Osteoblast (primary cell): Measurements from ENCODE around the gene CCDC7. TPM values are rescaled to one million over a fixed set of nuclear protein-coding genes. Genes with fewer than 3 reads are reported as not detected.

Experiments
- DNase-seq: peaks from one replicate; pipeline ENCODE4 v3.0.0; 2011; ENCODE audit warnings: low spot score, mixed read lengths; ENCODE audit not compliant: insufficient read length; ENCODE audit errors: missing footprints
- H2AFZ ChIP-seq: 2 replicates; pipeline ENCODE4 v1.6.0; 2011; ENCODE audit warnings: mild to moderate bottlenecking, low read length
- H3K27ac ChIP-seq: 2 replicates; pipeline ENCODE4 v1.5.1; 2011; ENCODE audit warnings: mild to moderate bottlenecking, low read depth, low read length, moderate library complexity
- H3K27me3 ChIP-seq: 2 replicates; pipeline ENCODE4 v1.6.0; 2012; ENCODE audit warnings: mild to moderate bottlenecking, control low read depth, inconsistent platforms, low read length, moderate library complexity; ENCODE audit not compliant: insufficient read depth
- H3K36me3 ChIP-seq: 2 replicates; pipeline ENCODE4 v1.5.1; 2011; ENCODE audit warnings: mild to moderate bottlenecking, low read length, control low read depth, moderate library complexity; ENCODE audit not compliant: insufficient read depth
- H3K4me1 ChIP-seq: 2 replicates; pipeline ENCODE4 v1.5.1; 2011; ENCODE audit warnings: mild to moderate bottlenecking, low read length, control low read depth, moderate library complexity; ENCODE audit not compliant: insufficient read depth
- H3K4me2 ChIP-seq: 2 replicates; pipeline ENCODE4 v1.6.0; 2011; ENCODE audit warnings: mild to moderate bottlenecking, low read length; ENCODE audit not compliant: insufficient read depth
- H3K4me3 ChIP-seq: fragments of 200-600 bp; sonication (generic); 3 replicates; pipeline ENCODE4 v1.5.1; 2012; ENCODE audit warnings: mild to moderate bottlenecking, low read length, inconsistent platforms; ENCODE audit not compliant: insufficient read depth
- H3K79me2 ChIP-seq: 2 replicates; pipeline ENCODE4 v1.6.0; 2012; ENCODE audit warnings: mild to moderate bottlenecking, low read length, control low read depth, inconsistent platforms; ENCODE audit not compliant: insufficient read depth
- H3K9me3 ChIP-seq: 2 replicates; pipeline ENCODE4 v1.5.1; 2011; ENCODE audit warnings: low read depth, low read length, control low read depth
- H4K20me1 ChIP-seq: 2 replicates; pipeline ENCODE4 v1.6.0; 2012; ENCODE audit warnings: mild to moderate bottlenecking, low read length, control low read depth; ENCODE audit not compliant: insufficient read depth
- total RNA-seq: library from RNA; depleted of rRNA; stranded (reverse); fragments of >200 nt; gene quantifications from 2 replicates; pipeline ENCODE4 v1.2.3, GENCODE V29; 2012
- TF ChIP-seq, protein P1 (sequence below): IDR thresholded peaks from 2 replicates; pipeline ENCODE4 v1.5.1; 2011; ENCODE audit warnings: mild to moderate bottlenecking, low read depth, low read length, moderate library complexity; ENCODE audit errors: extremely low read depth

The CCDC7 gene
- total RNA-seq, 1 donor = 22.4 TPM

DNA sequence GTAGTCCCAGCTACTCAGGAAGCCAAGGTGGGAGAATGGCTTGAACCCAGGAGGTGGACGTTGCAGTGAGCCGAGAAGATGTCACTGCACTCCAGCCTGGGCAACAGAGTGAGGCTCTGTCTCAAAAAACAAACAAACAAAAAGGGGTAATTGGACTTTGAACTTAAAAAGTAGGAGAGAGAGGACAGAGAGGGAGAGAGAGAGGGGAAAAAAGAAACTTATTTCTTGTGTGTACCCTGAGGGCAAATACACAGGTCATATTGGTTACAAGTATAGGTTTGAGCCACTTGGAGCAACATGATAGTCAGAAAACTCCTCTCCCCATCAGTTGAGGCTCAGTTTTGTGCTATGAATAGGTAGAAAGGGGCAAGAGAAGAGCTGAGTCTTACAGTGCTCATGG, 42.8 kb upstream of the CCDC7 start:
- Histone ChIP-seq H2AFZ (no peak overlapping the region), H3K4me1 (no peaks in the 10 kb centered on the region), H3K4me3 (no peak overlapping the region), H4K20me1 (no peaks in the 10 kb centered on the region), H3K9me3 (no peaks in the 10 kb centered on the region), H3K27ac (no peak overlapping the region), H3K79me2 (no peaks in the 10 kb centered on the region), H3K36me3 (no peaks in the 10 kb centered on the region), H3K27me3 (no peaks in the 10 kb centered on the region), H3K4me2 (no peak overlapping the region)
- no peak for DNase-seq
- TF ChIP-seq, protein P1, sequence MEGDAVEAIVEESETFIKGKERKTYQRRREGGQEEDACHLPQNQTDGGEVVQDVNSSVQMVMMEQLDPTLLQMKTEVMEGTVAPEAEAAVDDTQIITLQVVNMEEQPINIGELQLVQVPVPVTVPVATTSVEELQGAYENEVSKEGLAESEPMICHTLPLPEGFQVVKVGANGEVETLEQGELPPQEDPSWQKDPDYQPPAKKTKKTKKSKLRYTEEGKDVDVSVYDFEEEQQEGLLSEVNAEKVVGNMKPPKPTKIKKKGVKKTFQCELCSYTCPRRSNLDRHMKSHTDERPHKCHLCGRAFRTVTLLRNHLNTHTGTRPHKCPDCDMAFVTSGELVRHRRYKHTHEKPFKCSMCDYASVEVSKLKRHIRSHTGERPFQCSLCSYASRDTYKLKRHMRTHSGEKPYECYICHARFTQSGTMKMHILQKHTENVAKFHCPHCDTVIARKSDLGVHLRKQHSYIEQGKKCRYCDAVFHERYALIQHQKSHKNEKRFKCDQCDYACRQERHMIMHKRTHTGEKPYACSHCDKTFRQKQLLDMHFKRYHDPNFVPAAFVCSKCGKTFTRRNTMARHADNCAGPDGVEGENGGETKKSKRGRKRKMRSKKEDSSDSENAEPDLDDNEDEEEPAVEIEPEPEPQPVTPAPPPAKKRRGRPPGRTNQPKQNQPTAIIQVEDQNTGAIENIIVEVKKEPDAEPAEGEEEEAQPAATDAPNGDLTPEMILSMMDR = no peak

DNA sequence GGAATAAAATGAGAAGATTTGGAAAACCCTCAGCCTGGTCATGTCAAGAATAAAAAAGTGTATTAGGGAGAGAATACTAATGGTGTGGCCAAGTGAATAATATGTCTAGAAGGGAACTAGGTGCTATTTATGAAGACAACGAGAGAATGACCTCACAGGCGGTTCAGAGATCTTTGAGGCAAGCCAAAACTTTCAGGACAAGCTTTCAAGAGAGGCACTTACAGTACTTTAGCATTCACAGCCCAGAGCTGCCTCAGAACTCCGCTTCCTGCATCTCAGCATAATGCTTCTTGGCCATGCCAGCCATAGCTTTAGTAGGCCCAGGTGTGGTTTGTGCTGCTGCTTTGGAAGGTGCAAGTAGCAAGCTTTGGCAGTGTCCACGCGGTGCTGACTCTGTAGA, 37.2 kb upstream of the CCDC7 start:
- Histone ChIP-seq H3K4me3 (no peak overlapping the region), H3K27me3 (no peaks in the 10 kb centered on the region), H3K9me3 (no peaks in the 10 kb centered on the region), H3K4me2 (no peak overlapping the region), H3K36me3 (no peaks in the 10 kb centered on the region), H3K27ac (no peak overlapping the region), H3K4me1 (peaks cover 14% of the 10 kb centered on the region), H4K20me1 (no peaks in the 10 kb centered on the region), H3K79me2 (no peaks in the 10 kb centered on the region), H2AFZ (no peak overlapping the region)
- no peak for DNase-seq
- TF ChIP-seq, protein P1 = no peak

DNA sequence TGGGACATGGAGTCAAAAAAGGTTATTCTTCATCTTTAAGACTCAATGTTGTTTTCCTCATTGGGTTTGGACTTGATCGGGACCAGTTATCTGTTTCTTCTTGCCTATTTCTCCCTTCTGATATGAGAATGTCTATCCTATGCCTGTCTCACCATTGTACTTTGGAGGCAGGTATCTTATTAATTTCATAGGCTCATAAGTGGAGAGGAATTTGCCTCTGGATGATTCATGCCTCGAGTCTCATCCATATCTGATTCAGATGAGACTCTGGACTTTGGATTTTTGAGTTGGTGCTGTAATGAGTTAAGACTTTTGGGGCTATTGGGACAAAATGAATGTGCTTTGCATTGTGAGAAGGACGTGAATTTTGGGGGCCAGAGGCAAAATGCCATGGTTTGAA, 36.2 kb upstream of the CCDC7 start:
- Histone ChIP-seq H3K79me2 (no peaks in the 10 kb centered on the region), H2AFZ (no peak overlapping the region), H3K4me2 (no peak overlapping the region), H3K36me3 (no peaks in the 10 kb centered on the region), H3K9me3 (no peaks in the 10 kb centered on the region), H3K27me3 (no peaks in the 10 kb centered on the region), H3K27ac (no peak overlapping the region), H4K20me1 (no peaks in the 10 kb centered on the region), H3K4me3 (no peak overlapping the region), H3K4me1 (peaks cover 15% of the 10 kb centered on the region)
- DNase-seq = no peak
- TF ChIP-seq, protein P1 = no peak

DNA sequence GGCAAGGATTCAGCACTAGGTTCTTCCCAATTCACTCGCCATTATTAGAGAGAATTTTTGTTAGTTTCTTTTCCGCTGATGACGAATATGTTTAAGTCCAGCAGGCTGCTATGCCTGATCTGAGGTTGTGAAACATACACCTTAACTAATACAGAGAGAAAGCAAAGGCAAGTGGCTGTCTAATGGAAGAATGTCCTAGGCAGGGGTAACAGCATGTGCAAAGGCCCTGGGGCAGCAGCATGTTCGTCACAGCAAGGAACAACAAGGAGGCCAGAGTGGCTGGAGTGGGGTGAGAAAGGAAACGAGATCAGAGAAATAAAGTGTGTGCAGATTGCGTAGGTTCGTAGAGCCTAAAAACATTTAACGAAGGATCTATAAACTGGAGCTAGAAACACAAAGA, 35.4 kb upstream of the CCDC7 start:
- peaks cover 15% of the 10 kb centered on the region for H3K4me1 ChIP-seq
- no peaks in the 10 kb centered on the region for H4K20me1 ChIP-seq
- H3K27ac ChIP-seq = no peak overlapping the region
- no peak for DNase-seq
- H3K9me3 ChIP-seq = no peaks in the 10 kb centered on the region
- H2AFZ ChIP-seq = no peak overlapping the region
- H3K36me3 ChIP-seq = no peaks in the 10 kb centered on the region
- H3K4me3 ChIP-seq = no peak overlapping the region
- no peaks in the 10 kb centered on the region for H3K79me2 ChIP-seq
- TF ChIP-seq, protein P1 = no peak
- no peak overlapping the region for H3K4me2 ChIP-seq
- H3K27me3 ChIP-seq = no peaks in the 10 kb centered on the region
